ENCODE results near the gene DAZAP1.

DAZAP1 gene

DNA sequence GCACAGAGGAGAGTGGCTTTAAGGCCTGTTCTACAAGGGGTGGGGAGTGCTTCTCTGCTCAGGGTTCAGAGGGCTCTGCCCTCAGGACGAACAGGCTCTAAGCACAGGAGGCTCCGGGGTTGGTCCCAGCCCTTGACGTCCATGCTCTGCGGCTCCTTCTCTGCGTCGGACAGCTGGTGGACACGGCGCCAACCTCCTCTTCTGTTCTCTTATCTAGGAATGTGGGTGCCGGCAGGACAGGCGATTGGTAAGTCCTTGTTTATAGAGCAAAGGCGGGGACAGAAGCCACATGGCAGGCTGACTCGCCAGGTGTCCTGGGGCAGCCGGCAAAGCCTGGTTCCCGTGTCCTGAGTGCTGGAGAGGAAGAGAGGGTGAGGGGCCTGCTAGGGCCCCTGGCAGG lies 22.4 kb downstream of the DAZAP1 start:
- Mint-ChIP-seq H3K4me3 (no peak overlapping the region), H3K27ac (peak overlapping the region in 1 of 3 experiments; percentile 38), H3K27me3 (ENCODE audit: low read depth) (no peaks in the 10 kb centered on the region), H3K36me3 (ENCODE audit: low read depth) (peaks cover 20% of the 10 kb centered on the region), H3K9me3 (no peaks in the 10 kb centered on the region), H3K4me1 (peaks cover 12% of the 10 kb centered on the region)
- TF ChIP-seq, protein P1, sequence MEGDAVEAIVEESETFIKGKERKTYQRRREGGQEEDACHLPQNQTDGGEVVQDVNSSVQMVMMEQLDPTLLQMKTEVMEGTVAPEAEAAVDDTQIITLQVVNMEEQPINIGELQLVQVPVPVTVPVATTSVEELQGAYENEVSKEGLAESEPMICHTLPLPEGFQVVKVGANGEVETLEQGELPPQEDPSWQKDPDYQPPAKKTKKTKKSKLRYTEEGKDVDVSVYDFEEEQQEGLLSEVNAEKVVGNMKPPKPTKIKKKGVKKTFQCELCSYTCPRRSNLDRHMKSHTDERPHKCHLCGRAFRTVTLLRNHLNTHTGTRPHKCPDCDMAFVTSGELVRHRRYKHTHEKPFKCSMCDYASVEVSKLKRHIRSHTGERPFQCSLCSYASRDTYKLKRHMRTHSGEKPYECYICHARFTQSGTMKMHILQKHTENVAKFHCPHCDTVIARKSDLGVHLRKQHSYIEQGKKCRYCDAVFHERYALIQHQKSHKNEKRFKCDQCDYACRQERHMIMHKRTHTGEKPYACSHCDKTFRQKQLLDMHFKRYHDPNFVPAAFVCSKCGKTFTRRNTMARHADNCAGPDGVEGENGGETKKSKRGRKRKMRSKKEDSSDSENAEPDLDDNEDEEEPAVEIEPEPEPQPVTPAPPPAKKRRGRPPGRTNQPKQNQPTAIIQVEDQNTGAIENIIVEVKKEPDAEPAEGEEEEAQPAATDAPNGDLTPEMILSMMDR (IDR thresholded peaks at IDR 0.05; ENCODE audit: unreplicated experiment in 3 of 3) = no peak

DNA sequence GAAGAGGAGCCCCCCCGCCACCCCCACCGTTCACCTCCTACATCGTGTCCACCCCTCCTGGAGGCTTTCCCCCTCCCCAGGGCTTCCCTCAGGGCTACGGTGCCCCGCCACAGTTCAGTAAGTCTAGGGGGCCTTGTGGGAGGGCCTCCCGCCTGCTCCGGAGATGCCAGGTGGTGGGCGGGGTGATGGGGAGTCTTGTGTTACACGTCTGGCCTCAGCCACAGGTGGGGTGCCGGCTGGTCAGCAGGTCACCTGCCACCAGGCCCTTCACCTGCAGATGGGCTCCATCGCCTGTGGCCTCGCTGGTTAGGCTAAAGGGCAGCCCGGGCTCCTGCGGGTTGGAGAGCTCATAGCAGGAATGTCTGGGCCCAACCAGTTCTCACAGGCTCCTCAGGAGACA lies 22.9 kb downstream of the DAZAP1 start:
- TF ChIP-seq, protein P1 (IDR thresholded peaks at IDR 0.05; ENCODE audit: unreplicated experiment in 3 of 3) = no peak
- Mint-ChIP-seq H3K4me1 (peaks cover 7% of the 10 kb centered on the region), H3K27ac (no peak overlapping the region), H3K9me3 (no peaks in the 10 kb centered on the region), H3K27me3 (ENCODE audit: low read depth) (no peaks in the 10 kb centered on the region), H3K4me3 (no peak overlapping the region), H3K36me3 (ENCODE audit: low read depth) (peaks cover 17% of the 10 kb centered on the region)

DNA sequence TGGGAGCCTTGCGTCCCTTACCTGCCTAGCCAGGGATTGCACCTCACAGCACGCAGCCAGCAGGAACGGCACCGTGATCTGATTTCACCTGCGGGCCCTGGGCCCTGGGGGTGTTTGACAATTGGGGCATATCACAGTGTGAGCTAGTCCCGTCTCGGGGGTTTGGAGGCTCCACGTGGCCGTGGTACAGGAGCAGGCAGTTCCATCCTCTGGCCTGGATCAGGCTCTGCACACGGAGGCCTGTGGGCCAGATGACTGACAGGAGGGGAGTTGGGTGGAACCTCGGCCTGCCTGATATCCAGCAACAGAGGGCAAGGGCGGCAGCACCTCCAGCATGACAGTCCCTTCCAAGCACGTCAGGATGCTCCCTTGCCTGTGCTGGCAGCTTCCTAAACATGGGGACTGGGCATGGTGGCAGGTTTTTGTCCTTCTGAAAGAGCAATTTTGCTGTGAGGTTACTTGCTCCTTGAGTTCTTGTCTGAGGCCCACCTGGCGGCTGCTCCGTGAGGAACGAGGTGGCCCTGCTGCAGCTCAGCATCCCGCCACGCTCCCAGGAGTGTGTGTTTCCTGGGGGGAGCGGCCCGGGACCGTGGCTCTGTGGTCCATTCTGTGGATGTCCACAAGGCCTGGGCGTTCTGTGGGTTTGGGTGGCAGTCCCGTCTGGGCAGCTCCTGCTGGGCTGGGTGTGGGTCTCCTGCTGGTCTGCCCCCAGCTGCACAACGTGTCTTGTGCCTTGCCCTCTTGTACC lies 24.5 kb downstream of the DAZAP1 start:
- TF ChIP-seq, protein P1 (IDR thresholded peaks at IDR 0.05; ENCODE audit: unreplicated experiment in 3 of 3) = no peak
- H3K9me3 Mint-ChIP-seq = no peaks in the 10 kb centered on the region
- no peaks in the 10 kb centered on the region for H3K4me1 Mint-ChIP-seq
- H3K36me3 Mint-ChIP-seq (ENCODE audit: low read depth) = peaks cover 19% of the 10 kb centered on the region
- H3K27me3 Mint-ChIP-seq (ENCODE audit: low read depth) = no peaks in the 10 kb centered on the region
- H3K4me3 Mint-ChIP-seq = no peak overlapping the region
- no peak overlapping the region for H3K27ac Mint-ChIP-seq

DNA sequence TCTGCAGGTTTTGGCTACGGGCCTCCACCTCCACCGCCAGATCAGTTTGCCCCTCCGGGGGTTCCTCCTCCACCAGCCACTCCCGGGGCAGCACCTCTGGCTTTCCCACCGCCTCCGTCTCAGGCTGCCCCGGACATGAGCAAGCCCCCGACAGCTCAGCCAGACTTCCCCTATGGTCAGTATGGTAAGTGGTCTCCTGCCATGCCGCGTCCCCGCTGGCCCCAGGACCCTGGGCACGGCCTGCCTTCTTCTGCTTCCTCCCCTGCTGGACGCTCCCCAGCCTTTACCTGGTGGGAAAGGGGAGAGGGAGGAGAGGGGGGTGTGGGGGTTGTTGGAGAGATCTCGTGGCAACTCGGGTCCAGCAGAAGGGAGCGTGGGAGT lies 25.1 kb downstream of the DAZAP1 start:
- Mint-ChIP-seq H3K27ac (no peak overlapping the region), H3K4me3 (no peak overlapping the region), H3K36me3 (ENCODE audit: low read depth) (peaks cover 19% of the 10 kb centered on the region), H3K9me3 (no peaks in the 10 kb centered on the region), H3K27me3 (ENCODE audit: low read depth) (no peaks in the 10 kb centered on the region), H3K4me1 (no peaks in the 10 kb centered on the region)
- TF ChIP-seq, protein P1 (IDR thresholded peaks at IDR 0.05; ENCODE audit: unreplicated experiment in 3 of 3) = no peak

DNA sequence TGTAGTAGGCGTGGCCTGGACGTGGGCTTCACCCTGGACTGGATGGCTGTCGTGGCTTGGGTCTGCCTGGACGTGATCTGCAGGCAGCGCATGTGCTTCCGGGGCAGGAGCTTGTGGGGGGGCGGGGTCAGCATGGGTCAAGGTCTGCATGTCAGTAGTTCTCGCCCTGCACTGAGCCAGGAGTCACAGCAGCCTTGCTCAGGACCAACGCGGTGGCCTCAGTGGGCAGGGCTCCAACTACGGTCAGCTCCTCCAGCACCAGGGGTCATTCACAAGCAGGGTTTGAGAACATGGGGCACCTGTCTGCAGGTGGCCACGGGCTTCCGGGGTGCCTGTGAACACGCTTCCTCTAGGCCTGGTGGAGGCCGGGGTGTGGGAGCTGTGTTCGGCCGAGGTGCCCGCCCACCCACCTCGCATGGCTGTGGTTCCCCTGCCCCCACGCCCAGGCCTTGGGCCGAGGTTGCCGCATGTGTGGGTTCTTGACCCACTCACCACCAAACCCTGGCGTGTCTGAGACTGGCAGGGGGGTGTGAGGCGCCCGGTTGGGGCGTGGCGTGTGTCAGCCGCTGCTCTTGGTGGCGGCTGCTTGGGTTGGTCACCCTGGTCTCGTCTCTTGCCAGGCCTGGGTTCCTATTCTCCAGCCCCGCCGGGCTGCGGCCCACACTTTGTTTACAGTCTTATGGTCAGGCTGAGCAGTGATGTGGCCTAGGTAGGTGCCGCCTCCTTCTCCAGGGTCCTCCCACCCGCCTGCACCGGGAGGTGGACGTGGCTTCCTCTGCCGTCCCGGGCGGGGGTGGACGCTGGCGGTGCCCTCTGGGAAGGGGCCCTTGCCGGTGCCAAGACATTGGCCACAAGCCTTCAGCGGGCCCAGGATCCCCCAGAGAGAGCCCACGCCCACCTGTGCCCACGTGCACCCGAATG lies 26.0 kb downstream of the DAZAP1 start:
- Mint-ChIP-seq H3K4me3 (no peak overlapping the region), H3K27me3 (ENCODE audit: low read depth) (no peaks in the 10 kb centered on the region), H3K4me1 (no peaks in the 10 kb centered on the region), H3K27ac (no peak overlapping the region), H3K36me3 (ENCODE audit: low read depth) (peaks cover 15% of the 10 kb centered on the region), H3K9me3 (no peaks in the 10 kb centered on the region)
- TF ChIP-seq, protein P1 (IDR thresholded peaks at IDR 0.05; ENCODE audit: unreplicated experiment in 3 of 3) = no peak
